H4 (cell line): Measurements from ENCODE around the gene APBA1. TPM values are rescaled to one million over a fixed set of nuclear protein-coding genes. Genes with fewer than 3 reads are reported as not detected.
A peak's percentile ranks its signal among the peaks of the same experiment; 100 is the strongest.

Experiments
- DNase-seq: peaks from one replicate; pipeline ENCODE4 v3.0.0-alpha.2; 2015; ENCODE audit warnings: low spot score
- total RNA-seq: library from RNA; depleted of rRNA; stranded (reverse); fragments of >200 nt; shearing (Covaris generic); gene quantifications from 2 replicates; pipeline ENCODE4 v1.2.3, GENCODE V29; 2014; rRNA removed

The APBA1 gene
- 0.25 and 0.41 TPM in 2 replicates for total RNA-seq

- no peak for DNase-seq
Measured at GRCh38 chr9:69671879-69672595, at the start of gene APBA1. TSS of gene APBA1 (minus strand) at chr9:69672371.

GRCh38 chr9:69719983-69720382 is 47.8 kb upstream of the APBA1 start:
- no peak for DNase-seq

- no peak for DNase-seq
Measured at GRCh38 chr9:69719367-69719766, 47.2 kb upstream of the APBA1 start.

GRCh38 chr9:69718218-69718617 is 46.0 kb upstream of the APBA1 start:
- DNase-seq, result no peak

- no peak for DNase-seq
Measured at GRCh38 chr9:69715825-69716224, 43.7 kb upstream of the APBA1 start.

- no peak for DNase-seq
Measured at GRCh38 chr9:69715096-69715495, 42.9 kb upstream of the APBA1 start.

- DNase-seq, result no peak
Measured at GRCh38 chr9:69697475-69697874, 25.3 kb upstream of the APBA1 start.

- DNase-seq, result no peak
Measured at GRCh38 chr9:69696802-69697201, 24.6 kb upstream of the APBA1 start.

GRCh38 chr9:69689991-69690538 is 17.9 kb upstream of the APBA1 start:
- DNase-seq, result no peak

GRCh38 chr9:69683927-69684326 is 11.8 kb upstream of the APBA1 start:
- DNase-seq, result no peak

GRCh38 chr9:69678843-69679538 is 6.8 kb upstream of the APBA1 start:
- DNase-seq, result no peak

- DNase-seq, result no peak
Measured at GRCh38 chr9:69677931-69678330, 5.8 kb upstream of the APBA1 start.

GRCh38 chr9:69675563-69675962 is 3.4 kb upstream of the APBA1 start:
- no peak for DNase-seq

GRCh38 chr9:69674716-69675438 is 2.7 kb upstream of the APBA1 start:
- no peak for DNase-seq

GRCh38 chr9:69674112-69674685 is 2.0 kb upstream of the APBA1 start:
- no peak for DNase-seq

- no peak for DNase-seq
Measured at GRCh38 chr9:69673311-69673640, 1.1 kb upstream of the APBA1 start.

GRCh38 chr9:69672596-69673310 is 582 bp upstream of the APBA1 start:
- peak; percentile 71 for DNase-seq

- no peak for DNase-seq
Measured at GRCh38 chr9:69671311-69671878, 776 bp downstream of the APBA1 start.

GRCh38 chr9:69667306-69667705 is 4.9 kb downstream of the APBA1 start:
- DNase-seq, result no peak

- DNase-seq, result no peak
Measured at GRCh38 chr9:69660304-69660703, 11.9 kb downstream of the APBA1 start.

- DNase-seq, result no peak
Measured at GRCh38 chr9:69658987-69659675, 13.0 kb downstream of the APBA1 start.
